ES-I3 (cell line): Measurements from ENCODE around the gene MUC6.

Experiments
- H3K36me3 ChIP-seq: 2 replicates; pipeline ENCODE4 v1.6.1; 2013; ENCODE audit warnings: mild to moderate bottlenecking, low read length, control low read depth, moderate library complexity; ENCODE audit not compliant: insufficient read depth
- H3K4me1 ChIP-seq: 2 replicates; pipeline ENCODE4 v1.6.1; 2013; ENCODE audit warnings: mild to moderate bottlenecking, control low read depth, low read length; ENCODE audit not compliant: insufficient read depth
- H3K9ac ChIP-seq: 2 replicates; pipeline ENCODE4 v1.6.1; 2013; ENCODE audit warnings: low read depth, mild to moderate bottlenecking, low read length, moderate library complexity
- H3K9me3 ChIP-seq: 2 replicates; pipeline ENCODE4 v1.6.1; 2013; ENCODE audit warnings: mild to moderate bottlenecking, low read length, moderate library complexity; ENCODE audit not compliant: control insufficient read depth, insufficient read depth

MUC6 gene, protein sequence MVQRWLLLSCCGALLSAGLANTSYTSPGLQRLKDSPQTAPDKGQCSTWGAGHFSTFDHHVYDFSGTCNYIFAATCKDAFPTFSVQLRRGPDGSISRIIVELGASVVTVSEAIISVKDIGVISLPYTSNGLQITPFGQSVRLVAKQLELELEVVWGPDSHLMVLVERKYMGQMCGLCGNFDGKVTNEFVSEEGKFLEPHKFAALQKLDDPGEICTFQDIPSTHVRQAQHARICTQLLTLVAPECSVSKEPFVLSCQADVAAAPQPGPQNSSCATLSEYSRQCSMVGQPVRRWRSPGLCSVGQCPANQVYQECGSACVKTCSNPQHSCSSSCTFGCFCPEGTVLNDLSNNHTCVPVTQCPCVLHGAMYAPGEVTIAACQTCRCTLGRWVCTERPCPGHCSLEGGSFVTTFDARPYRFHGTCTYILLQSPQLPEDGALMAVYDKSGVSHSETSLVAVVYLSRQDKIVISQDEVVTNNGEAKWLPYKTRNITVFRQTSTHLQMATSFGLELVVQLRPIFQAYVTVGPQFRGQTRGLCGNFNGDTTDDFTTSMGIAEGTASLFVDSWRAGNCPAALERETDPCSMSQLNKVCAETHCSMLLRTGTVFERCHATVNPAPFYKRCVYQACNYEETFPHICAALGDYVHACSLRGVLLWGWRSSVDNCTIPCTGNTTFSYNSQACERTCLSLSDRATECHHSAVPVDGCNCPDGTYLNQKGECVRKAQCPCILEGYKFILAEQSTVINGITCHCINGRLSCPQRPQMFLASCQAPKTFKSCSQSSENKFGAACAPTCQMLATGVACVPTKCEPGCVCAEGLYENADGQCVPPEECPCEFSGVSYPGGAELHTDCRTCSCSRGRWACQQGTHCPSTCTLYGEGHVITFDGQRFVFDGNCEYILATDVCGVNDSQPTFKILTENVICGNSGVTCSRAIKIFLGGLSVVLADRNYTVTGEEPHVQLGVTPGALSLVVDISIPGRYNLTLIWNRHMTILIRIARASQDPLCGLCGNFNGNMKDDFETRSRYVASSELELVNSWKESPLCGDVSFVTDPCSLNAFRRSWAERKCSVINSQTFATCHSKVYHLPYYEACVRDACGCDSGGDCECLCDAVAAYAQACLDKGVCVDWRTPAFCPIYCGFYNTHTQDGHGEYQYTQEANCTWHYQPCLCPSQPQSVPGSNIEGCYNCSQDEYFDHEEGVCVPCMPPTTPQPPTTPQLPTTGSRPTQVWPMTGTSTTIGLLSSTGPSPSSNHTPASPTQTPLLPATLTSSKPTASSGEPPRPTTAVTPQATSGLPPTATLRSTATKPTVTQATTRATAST (N-terminal part only)

DNA sequence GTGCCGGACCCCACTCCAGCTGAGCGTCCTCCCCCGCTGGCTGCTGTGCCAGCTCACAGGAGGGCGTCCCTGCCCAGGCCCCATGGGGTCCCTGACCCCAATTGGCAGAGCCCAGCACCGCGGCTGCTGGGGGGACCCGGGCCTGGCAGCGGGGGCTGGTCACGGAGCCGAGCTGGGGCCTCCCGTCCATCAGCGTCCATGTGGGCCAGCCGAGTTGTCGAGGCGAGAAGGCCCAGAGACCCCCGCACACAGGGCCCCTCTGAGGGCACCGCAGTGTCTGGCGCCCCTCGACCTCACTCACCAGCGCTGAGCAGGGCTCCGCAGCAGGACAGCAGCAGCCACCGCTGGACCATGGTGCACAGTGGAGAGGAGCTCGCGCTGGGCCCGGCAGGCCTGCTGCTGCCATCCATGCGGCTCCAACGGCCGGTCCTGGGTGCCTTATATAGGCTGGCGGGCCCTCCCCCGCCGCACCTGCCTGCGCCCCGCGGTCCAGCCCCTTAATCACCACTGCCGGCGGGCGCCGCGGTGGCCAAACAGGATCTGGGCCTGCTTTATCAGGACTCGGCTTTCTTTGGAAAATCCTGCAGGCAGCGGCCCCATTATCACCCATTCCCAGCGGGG, at the start of gene MUC6:
Gene MUC6 (minus strand): TSS at position 416 of the 621 bp plus-strand sequence. CDS start 63 bp downstream, at position 353.
- H3K9me3 ChIP-seq, result no peaks in the 10 kb centered on the region
- H3K36me3 ChIP-seq, result no peaks in the 10 kb centered on the region
- H3K9ac ChIP-seq, result no peak within 1 kb of the TSS
- H3K4me1 ChIP-seq, result no peaks in the 10 kb centered on the region

DNA sequence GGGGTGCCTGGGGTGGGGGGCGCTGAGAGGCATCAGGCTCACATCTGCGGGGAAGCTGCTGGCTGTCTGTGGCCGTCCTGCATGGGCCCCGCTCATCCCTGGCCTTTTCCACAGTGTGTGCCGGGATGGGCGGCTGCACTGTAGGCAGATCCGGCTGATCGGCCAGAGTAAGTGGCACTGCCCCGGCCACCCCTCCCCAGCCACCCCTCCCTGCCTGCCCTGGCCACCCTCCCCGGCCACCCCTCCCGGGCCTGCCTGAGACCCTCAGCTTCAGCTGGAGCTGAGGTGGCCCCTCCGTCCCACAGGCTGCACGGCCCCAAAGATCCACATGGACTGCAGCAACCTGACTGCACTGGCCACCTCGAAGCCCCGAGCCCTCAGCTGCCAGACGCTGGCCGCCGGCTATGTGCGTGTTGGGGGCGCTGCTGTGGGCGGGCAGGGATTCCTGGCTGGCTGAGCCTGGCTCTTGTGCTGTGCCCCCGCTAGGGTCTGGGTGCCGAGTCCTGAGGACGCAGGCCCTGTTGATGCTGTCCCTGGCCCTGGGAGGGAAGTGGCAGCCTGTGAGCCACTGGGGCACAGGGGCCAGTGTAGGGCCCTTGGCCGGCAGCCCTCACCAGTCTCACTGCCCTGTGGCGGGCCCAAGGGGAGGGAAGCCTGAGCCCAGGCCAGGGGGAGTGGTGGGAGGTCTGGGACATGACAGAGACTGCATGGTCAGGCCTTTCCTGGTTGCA, 49.1 kb upstream of the MUC6 start:
- no peaks in the 10 kb centered on the region for H3K9me3 ChIP-seq
- no peaks in the 10 kb centered on the region for H3K36me3 ChIP-seq
- H3K4me1 ChIP-seq, result no peaks in the 10 kb centered on the region
- no peak overlapping the region for H3K9ac ChIP-seq

DNA sequence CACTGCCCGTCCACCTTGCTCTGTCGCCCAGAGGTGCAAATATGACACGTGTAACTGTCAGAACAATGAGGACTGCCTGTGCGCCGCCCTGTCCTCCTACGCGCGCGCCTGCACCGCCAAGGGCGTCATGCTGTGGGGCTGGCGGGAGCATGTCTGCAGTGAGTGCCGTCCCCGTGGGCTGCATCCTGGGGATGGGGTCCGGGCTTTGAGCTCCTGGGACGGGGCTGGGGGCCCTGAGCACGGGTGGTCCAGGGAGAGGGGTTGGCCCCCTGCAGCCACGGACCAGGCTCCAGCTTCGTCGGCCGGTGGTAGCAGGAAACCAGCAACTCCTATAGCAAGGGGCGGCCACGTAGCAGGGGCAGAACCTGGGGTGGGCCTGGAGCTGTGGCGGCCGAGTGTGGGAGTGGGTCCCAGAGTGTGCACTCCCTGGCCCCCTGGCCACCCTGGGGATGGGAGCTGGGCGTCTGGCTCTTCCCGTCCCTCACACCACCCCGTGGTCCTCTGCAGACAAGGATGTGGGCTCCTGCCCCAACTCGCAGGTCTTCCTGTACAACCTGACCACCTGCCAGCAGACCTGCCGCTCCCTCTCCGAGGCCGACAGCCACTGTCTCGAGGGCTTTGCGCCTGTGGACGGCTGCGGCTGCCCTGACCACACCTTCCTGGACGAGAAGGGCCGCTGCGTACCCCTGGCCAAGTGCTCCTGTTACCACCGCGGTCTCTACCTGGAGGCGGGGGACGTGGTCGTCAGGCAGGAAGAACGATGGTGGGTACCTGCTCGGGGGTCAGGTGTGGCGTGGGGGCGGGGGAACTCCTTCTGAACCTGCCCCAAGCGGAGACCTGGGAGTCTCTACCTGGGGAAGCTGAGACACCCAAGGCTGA, 48.3 kb upstream of the MUC6 start:
- H3K9me3 ChIP-seq, result no peaks in the 10 kb centered on the region
- no peaks in the 10 kb centered on the region for H3K36me3 ChIP-seq
- H3K4me1 ChIP-seq, result no peaks in the 10 kb centered on the region
- H3K9ac ChIP-seq, result no peak overlapping the region

DNA sequence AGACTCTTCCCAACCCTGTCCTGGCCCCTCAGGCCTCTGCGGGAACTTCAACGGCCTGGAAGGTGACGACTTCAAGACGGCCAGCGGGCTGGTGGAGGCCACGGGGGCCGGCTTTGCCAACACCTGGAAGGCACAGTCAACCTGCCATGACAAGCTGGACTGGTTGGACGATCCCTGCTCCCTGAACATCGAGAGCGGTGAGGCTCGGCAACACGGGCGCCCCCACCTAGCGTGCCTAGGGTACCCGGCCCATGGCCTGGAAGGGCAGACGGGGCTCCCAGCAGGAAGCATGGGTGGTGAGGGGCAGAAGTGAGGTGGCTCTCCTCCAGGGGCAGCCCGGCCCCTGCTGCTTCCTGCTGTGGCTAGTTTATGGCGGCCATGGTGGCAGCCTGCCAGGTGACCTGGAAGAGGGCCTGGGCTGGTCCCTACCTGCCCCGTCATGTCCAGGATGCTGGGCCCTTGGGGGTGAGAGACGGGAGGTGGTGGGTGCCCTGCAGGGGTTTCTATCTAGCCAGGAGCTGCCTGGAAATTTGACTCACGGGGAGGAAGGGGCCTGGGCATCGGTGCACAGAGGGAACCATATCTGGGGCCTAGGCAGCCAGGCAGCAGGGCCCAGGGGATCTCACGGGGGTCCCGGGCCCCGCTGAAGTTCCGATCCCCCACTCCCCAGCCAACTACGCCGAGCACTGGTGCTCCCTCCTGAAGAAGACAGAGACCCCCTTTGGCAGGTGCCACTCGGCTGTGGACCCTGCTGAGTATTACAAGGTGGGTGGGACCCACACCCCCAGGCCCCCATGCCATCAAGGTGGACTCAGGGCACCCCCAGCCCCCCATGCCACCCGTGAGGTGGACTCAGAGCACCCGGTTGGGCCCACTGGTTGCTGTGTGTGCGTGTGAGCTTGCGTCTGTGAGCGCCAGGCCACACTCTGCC, 47.4 kb upstream of the MUC6 start:
- no peaks in the 10 kb centered on the region for H3K4me1 ChIP-seq
- H3K9me3 ChIP-seq, result no peaks in the 10 kb centered on the region
- H3K9ac ChIP-seq, result no peak overlapping the region
- no peaks in the 10 kb centered on the region for H3K36me3 ChIP-seq

DNA sequence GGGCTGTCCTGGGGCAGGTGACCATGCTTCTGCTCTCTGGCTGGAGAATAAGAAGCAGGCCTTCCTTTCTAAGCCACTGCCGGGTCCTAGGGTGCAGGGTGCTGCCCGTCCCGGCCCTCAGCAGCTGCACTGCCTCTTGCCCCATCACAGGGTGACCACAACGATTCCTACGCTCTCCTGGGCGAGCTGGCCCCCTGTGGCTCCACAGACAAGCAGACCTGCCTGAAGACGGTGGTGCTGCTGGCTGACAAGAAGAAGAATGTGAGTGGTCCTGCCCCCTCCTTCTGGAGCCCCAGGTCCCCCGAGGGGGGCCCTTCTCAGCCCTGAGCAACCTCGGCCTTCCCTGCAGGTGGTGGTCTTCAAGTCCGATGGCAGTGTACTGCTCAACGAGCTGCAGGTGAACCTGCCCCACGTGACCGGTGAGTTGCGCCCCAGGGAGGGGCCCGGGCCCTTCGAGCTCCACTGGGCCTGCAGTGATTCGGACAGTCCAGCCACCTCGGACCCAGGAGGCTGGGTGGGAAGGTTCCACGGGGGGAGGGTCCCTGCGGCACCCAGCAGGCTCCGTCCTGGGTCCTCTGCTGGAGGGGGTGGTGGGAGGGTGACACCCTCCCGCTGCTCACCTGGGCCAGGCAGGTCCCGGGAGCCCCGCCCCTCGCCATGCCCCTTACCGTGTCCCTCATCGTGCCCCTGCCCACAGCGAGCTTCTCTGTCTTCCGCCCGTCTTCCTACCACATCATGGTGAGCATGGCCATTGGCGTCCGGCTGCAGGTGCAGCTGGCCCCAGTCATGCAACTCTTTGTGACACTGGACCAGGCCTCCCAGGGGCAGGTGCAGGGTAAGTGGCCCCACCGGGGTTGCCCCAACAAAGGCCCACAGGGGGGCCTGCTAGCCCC, 46.5 kb upstream of the MUC6 start:
- Histone ChIP-seq H3K36me3 (no peaks in the 10 kb centered on the region), H3K9me3 (no peaks in the 10 kb centered on the region), H3K4me1 (no peaks in the 10 kb centered on the region), H3K9ac (no peak overlapping the region)

DNA sequence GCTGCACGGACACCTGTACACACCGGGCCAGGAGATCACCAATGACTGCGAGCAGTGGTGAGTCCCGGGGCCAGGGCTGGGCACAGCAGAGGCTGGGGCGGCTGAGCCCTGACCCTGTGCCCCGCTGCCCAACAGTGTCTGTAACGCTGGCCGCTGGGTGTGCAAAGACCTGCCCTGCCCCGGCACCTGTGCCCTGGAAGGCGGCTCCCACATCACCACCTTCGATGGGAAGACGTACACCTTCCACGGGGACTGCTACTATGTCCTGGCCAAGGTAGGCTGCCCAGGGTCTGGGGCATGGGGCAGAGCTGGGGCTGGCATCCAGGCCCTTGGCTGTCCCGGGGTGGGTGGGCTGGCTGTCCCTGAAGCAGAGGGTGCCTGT, 45.8 kb upstream of the MUC6 start:
- no peaks in the 10 kb centered on the region for H3K9me3 ChIP-seq
- no peaks in the 10 kb centered on the region for H3K4me1 ChIP-seq
- H3K9ac ChIP-seq, result no peak overlapping the region
- no peaks in the 10 kb centered on the region for H3K36me3 ChIP-seq

DNA sequence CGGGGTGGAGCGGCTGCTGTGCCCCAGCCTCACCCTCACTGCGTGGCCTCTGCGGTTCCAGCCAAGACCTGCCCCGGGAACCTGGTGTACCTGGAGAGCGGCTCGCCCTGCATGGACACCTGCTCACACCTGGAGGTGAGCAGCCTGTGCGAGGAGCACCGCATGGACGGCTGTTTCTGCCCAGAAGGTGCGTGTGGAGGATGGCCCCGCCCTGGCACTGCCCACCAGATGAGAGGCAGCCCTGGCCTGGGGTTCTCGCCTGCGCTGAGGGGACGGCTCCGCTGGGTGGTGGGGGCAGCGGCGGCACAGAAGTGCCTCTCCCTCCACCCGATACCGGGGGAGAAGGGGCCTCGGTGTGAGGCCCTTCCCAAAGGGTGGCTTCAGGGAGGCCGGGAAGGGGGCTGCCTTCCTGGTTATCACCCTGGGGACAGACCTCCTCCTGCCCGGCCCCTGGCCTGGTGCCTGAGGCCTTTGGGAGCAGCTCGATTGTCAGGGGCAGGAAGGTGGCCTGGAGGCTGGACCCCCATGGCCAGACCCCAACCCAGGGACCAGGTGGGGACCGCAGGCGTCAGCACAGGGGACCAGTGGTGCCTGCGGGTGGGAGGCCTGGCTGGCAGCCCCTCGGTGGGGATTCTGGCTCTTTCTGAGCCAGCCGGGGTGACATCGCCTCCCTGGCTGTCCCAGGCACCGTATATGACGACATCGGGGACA, 45.2 kb upstream of the MUC6 start:
- Histone ChIP-seq H3K9ac (no peak overlapping the region), H3K36me3 (no peaks in the 10 kb centered on the region), H3K4me1 (no peaks in the 10 kb centered on the region), H3K9me3 (no peaks in the 10 kb centered on the region)

DNA sequence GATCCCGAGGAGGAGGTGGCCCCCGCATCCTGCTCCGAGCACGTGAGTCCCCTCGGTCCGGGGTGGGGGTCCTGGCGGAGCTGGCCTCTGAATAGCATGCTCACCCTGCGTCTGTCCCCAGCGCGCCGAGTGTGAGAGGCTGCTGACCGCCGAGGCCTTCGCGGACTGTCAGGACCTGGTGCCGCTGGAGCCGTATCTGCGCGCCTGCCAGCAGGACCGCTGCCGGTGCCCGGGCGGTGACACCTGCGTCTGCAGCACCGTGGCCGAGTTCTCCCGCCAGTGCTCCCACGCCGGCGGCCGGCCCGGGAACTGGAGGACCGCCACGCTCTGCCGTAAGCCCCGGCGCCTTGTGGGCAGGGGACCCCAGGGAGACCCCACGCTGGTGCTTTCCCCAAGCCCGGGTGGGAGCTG, 41.7 kb upstream of the MUC6 start:
- H3K9ac ChIP-seq, result no peak overlapping the region
- H3K9me3 ChIP-seq, result no peaks in the 10 kb centered on the region
- H3K36me3 ChIP-seq, result no peaks in the 10 kb centered on the region
- peaks cover 7% of the 10 kb centered on the region; the same call in 1 of the 2 replicates for H3K4me1 ChIP-seq

DNA sequence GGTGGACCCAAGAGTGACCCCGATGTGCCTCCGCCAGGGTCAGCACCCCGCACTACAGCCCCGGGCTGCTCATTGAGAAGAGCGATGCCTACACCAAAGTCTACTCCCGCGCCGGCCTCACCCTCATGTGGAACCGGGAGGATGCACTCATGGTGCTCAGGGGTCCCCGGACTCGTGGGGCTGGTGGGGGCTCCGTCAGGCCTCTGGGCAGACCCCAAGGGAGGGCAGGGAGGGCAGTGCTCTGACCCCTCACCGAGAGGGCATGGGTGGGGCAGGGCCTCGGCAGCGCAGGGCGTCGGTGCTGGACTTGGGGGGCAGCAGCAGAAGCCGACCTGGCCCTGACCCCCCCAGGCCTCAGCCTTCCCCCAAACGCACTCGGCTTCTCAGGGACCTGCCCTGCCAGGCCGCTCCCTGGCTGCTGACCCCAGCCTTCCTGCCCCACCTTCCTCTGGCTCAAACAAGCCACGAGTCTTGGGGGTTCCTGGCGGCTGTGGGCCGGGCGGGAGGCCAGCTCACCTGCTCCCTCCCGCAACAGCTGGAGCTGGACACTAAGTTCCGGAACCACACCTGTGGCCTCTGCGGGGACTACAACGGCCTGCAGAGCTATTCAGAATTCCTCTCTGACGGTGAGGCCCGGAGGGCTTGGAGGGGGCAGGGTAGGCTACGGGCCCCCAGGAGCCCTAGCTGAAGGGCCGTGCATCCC, 41.0 kb upstream of the MUC6 start:
- Histone ChIP-seq H3K9ac (no peak overlapping the region), H3K36me3 (no peaks in the 10 kb centered on the region), H3K9me3 (no peaks in the 10 kb centered on the region), H3K4me1 (peaks cover 7% of the 10 kb centered on the region; the same call in 1 of the 2 replicates)

DNA sequence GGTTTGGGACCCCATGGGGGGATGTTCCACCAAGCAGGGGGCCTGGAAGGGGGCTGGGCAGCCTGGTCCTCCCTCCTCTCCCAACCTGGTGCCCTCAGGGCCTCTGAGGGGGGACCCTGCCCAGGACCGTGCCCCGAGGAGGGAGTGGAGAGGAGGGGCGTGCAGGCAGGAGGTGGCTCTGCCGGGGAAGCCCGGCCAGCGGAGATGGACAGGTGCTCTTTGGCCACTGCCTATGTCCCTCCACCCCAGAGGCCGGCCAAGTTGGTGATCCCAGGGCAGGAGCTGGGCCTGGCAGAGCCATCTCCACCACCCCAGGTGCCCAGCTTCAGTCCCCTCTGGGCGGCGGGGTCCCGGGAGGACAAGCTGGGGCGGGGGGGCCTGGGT, 40.5 kb upstream of the MUC6 start:
- H3K4me1 ChIP-seq, result peaks cover 7% of the 10 kb centered on the region; the same call in 1 of the 2 replicates
- no peak overlapping the region for H3K9ac ChIP-seq
- H3K9me3 ChIP-seq, result no peaks in the 10 kb centered on the region
- no peaks in the 10 kb centered on the region for H3K36me3 ChIP-seq
